Umbilical cord (tissue), 2 donors: ENCODE data around the gene HERC4. TPM values are rescaled to one million over a fixed set of nuclear protein-coding genes. Genes with fewer than 3 reads are reported as not detected.
A peak's percentile ranks its signal among the peaks of the same experiment; 100 is the strongest.

Experiments used
- DNase-seq: peaks from one replicate; pipeline ENCODE4 v3.0.0-alpha.2; 2015; ENCODE audit warnings: low spot score
- total RNA-seq: library from RNA; depleted of rRNA; stranded (reverse); fragments of >200 nt; gene quantifications from one replicate; pipeline ENCODE4 v1.2.3, GENCODE V29; 2014; ENCODE audit warnings: low replicate concordance; ENCODE audit not compliant: insufficient read depth

Gene HERC4, protein sequence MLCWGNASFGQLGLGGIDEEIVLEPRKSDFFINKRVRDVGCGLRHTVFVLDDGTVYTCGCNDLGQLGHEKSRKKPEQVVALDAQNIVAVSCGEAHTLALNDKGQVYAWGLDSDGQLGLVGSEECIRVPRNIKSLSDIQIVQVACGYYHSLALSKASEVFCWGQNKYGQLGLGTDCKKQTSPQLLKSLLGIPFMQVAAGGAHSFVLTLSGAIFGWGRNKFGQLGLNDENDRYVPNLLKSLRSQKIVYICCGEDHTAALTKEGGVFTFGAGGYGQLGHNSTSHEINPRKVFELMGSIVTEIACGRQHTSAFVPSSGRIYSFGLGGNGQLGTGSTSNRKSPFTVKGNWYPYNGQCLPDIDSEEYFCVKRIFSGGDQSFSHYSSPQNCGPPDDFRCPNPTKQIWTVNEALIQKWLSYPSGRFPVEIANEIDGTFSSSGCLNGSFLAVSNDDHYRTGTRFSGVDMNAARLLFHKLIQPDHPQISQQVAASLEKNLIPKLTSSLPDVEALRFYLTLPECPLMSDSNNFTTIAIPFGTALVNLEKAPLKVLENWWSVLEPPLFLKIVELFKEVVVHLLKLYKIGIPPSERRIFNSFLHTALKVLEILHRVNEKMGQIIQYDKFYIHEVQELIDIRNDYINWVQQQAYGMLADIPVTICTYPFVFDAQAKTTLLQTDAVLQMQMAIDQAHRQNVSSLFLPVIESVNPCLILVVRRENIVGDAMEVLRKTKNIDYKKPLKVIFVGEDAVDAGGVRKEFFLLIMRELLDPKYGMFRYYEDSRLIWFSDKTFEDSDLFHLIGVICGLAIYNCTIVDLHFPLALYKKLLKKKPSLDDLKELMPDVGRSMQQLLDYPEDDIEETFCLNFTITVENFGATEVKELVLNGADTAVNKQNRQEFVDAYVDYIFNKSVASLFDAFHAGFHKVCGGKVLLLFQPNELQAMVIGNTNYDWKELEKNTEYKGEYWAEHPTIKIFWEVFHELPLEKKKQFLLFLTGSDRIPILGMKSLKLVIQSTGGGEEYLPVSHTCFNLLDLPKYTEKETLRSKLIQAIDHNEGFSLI
- 102 TPM for total RNA-seq

DNA sequence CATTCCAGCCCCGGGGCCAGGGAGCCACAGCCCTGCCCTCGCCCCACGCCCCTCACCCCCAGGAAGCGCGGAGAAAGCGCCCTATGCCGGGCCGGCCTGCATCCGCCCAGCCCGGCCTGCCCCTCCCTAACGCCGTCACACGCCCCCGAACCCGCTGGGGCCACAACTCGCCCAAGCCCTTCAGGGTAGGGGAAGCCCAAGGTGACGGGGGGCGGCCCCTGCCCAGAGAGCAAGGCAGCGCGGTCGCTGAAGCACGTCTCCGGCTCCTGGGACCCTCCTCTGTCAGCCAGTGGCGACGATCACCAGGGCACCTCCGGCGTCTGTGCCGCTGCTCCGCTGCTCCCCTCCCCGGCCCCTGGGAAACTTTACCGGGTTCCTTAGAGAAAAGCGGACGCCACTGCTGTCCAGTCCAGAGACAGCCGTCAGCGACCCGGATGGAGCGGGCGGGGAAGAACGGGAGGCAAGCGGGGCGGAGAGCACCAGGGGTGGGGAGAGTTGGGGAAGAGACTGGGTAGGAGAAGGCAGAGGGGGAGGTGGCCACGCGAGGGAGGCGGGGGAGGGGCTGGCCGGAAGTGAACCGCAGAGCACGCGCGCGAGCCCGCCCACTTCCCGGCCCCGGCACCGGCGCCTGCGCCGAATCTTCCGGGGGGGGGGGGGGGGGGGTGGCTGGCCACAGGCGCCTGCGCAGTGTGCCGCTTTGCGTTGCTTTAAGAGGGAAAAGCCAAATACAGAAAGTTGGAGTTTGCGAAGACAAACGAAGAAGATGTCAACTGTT is at the start of gene HERC4:
Gene HERC4 (minus strand): TSS at position 509 of the 775 bp plus-strand sequence. CDS start 2,175 bp downstream, outside the sequence.
- peak; percentile 96 for DNase-seq

DNA sequence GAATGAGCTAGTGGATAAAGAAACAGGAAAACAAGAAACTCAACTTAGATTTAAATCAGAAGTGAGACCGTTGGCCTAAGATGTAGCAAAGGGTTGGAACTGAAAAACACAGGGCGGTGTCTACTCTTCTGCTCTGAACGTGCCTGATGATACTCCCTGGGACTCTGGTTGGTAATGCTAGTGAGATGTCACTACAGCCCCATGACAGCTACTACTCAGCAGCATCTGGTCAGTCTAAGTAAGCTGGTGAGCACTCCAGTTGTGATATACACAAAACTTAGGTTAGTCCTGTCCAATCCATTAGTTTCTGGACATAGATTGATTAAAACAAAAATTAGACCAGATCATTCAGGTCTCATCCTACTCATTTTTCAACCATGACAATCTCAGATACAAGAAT is 49.6 kb upstream of the HERC4 start:
- DNase-seq = no peak

DNA sequence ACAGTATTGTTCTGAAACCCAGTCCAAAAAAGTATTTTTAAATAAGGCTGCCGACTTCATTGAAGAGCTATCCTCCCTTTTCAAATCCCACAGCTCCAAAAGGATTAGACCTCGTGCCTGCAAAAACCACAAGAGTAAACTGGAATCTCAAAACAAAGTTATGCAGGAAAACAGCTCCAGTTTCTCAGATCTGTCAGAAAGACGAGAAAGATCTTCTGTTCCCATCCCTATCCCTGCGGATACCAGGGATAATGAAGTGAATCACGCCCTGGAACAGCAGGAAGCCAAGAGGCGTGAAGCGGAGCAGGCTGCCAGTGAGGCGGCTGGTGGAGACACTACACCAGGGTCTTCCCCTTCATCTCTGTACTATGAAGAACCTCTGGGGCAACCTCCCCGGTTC is 46.8 kb upstream of the HERC4 start:
- DNase-seq = peak; percentile 62

DNA sequence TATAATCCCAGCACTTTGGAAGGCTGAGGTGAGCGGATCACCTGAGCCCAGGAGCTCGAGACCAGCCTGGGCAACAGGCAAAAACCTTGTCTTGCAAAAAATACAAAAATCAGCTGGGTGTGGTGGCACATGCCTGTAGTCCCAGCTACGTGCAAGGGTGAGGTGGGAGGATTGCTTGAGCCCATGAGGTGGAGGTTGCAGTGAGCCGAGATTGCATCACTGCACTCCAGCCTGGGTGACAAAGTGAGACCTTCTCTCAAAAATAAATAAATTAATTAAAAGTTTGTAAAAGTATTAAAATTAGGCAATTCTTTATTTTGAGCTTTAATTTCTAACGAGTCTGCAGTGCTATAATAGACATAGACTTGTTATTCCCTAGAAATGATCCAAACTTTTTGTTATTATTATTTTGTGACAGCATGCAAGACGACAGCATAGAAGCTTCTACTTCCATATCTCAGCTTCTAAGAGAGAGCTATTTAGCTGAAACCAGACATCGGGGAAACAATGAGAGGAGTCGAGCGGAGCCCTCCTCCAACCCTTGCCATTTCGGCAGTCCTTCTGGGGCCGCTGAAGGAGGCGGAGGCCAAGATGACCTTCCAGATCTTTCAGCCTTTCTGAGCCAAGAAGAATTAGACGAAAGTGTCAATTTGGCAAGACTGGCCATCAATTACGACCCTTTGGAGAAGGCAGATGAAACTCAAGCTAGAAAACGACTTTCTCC is 46.1 kb upstream of the HERC4 start:
- no peak for DNase-seq

DNA sequence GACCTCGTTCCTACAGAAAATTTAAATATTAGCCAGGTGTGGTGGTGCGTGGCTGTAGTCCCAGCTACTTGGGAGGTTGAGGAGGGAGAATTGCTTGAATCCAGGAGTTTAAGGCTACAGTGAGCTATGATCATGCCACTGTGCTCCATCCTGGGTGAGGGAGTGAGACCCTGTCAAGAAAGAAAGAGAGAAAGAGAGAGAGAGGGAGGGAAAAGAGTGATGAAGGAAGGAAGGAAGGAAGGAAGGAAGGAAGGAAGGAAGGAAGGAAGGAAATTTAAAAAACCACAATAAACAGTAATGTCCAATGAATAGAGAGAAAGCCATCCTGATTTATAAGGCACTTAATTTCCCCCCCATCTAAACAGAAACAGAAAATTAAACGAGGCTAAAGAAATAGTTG is 43.6 kb upstream of the HERC4 start:
- DNase-seq = no peak

DNA sequence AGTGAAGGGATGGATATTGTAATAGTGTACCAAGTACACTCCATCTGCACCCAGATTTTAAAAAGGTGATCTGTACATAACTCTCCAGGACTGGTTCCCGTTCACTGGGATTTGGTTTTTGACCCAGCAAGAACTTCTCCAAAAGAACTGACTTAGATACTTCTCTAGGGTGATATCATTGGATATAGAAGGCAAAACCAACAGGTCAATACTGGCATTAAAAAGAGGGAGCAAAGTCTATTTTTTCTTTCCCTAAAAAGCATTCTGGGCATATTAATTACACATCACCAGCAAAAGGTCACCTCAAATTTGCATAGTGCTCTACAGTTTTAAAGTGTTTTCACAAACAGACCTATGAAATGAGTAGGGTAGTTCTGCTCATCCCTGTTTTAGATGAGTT is 37.8 kb upstream of the HERC4 start:
- no peak for DNase-seq

DNA sequence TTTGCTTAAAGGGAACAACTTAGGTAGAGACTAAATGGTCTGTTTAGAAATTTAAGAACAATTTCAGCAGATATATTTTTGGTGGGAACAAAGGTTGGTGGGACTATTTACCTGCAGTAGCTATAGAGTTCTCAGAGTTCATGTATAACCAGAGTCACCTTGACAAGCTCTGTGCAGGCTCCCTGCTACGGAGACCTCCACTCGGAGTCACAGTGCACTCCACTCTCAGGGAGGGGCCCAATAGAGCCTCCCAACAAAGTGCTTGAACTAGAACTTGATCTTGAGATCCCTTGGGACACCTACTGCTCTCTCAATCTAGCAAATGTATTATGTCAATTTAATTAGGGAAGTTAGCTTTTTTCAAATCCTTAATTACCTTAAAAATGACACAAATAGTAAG is 36.5 kb upstream of the HERC4 start:
- no peak for DNase-seq

DNA sequence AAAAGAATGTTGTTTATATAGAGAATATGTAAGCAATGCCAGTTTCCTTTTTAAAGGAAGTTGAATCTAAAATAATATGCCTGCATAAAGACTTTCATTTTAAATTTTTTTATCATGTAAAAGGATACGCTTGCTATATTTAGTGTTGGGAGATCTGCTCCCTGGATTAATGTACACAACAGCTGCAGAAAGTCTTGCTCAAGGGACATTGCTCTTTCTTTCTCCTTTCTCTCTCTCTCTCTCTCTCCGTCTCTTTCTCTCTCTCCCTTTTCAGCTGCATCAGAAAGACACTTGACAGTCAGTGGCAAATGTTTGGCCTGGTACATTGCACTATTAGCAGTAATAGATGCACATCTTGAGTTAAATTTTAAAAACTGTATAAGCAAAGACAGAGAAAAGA is 34.9 kb upstream of the HERC4 start:
- DNase-seq = peak; percentile 40

DNA sequence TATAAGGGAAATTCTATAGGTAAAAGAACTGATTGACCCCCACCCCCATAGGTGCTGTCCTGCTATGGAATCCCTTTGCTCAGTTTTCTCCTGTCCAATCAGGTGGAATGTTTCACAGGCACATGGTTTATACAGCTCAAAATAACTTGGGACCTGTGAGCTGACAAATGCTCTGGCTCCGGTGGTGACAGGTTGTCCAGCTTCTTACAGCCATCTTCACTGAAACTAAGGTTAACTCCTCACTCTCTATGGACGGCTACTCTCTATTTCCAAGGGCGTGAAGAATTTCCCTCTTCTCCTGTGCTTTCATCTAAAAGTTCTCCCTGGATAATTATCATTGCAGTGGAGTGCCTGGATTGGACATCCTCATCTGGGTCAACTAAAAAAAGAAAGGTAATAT is 34.2 kb upstream of the HERC4 start, which contains the start of gene MYPN:
Gene MYPN (plus strand): TSS at position 158 of the 400 bp plus-strand sequence. CDS start 11,951 bp downstream, outside the sequence.
- DNase-seq = no peak

DNA sequence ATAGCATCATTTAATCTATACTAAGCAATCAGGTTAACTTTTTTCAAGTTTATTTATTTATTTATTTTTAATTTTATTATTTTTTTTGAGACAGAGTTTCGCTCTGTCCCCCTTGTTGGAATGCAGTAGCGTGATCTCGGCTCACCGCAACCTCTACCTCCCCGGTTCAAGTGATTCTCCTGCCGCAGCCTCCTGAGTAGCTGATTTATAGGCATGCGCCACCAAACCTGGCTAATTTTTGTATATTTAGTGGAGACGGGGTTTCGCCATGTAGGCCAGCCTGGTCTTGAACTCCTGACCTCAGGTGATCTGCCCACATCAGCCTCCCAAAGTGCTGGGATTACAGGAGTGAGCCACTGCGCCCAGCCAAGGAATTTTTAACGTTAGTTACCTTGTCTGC is 33.6 kb upstream of the HERC4 start:
- DNase-seq = no peak

DNA sequence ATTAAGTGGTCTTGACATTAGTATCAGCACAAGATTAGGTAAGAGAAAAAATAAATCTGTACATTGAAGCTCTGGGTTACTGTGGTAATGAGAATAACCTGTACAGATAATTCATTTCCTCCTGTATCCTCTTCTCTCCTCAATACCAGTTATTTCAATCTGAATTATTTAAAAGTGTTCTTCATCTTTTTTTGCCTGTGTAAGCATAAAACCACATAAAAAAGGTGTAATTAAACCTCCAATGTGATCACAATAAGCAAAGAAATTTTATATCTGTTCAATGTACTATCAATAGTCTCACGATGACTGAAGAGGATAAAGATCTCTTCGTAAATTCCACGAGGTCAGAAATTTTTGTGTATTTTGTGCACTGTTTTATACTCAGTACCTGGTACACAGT is 33.0 kb upstream of the HERC4 start:
- DNase-seq = no peak

DNA sequence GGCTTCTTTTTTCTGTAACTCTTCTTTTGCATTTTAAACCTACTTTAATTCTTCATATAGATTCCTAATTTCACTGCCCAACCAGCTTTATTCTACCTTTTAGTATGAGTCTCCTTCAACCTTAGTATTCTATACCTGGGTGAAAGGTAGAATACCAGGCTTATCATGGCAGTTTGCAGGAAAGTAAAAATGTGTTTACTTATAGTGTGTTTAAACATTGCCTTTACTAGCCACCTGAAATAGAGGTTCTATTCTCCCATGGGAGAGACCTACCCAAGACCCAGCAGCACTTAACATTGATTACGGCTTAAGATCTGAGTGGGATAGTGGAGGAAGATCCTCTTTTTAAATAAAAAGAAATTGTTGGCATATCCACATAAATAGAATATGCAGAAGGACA is 32.6 kb upstream of the HERC4 start:
- DNase-seq = no peak

DNA sequence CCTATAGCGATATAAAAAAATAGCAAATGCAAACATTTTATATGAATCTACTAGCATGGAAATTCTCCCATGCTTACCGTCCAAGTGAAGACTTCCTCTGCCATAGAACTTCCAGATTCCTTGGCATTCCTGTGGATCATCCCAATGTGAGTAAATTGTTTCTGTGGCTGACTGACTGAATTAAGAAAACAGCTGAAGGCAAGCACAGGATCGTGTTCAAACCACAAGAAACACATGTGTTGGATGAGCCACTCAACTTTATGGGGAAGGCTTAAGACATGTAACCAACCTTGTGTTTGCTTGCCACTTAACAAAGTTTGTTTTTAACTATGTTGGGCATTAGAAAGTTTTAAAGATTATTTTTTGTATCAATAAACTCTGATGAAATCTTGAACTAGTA is 31.6 kb upstream of the HERC4 start:
- no peak for DNase-seq

DNA sequence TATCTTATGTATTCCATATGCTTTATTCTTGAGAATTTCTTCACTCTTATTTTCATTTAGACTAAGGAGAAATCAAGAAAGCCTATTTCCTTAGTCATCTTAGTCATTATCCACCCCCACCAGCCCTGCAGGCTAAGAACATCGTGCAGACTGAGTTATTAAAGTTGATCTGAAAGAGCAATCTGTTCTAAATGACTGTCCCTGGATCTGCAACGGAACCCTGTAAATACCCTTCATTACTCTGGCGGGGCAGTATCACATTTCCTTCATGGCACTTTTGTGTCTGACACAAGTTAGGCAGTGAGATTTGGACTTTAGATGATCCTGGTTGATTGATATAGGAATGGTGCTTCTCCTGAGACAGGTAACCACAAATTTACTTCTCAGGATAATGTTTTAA is 30.7 kb upstream of the HERC4 start:
- DNase-seq = no peak

DNA sequence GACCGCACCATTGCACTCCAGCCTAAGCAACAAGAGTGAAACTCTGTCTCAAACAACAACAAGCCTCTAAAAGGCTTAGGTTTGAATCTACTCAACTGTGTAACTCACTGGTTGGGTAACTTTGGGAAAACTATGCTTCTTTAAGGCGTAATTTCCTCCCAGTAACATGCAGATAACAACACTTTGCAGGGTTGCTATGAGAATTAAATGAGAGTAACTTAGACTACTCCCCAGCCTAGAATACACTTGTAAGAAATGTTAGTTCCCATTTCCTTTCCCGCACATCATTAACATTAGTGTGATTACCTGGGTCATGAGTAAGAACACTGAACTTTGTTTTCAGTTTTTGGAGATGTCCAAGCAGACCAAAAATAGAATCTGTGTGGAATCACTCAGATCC is 28.8 kb upstream of the HERC4 start:
- no peak for DNase-seq

DNA sequence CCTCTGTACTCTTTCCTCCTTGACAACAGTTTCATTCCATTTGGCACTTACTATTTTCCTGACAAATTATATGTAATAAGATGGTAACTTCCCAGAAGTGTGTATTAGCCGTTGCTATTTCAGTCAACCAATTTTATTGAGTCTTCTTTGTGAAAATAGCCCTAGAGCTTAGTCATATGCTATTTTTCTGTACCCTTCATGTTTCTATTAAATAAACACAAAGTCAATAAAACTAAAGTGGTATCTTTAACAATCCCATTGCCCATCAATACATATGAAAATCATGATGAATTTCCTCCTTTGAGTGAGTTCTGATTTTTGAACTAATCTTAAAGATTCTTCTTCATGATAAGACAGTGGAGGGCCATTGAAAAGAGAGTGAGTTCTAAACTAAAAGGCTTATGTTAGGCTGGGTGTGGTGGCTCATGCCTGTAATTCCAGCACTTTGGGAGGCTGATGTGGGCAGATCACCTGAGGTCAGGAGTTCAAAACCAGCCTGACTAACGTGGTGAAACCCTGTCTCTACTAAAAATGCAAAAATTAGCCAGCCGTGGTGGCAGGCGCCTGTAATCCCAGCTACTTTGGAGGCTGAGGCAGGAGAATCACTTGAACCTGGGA is 28.3 kb upstream of the HERC4 start:
- no peak for DNase-seq

DNA sequence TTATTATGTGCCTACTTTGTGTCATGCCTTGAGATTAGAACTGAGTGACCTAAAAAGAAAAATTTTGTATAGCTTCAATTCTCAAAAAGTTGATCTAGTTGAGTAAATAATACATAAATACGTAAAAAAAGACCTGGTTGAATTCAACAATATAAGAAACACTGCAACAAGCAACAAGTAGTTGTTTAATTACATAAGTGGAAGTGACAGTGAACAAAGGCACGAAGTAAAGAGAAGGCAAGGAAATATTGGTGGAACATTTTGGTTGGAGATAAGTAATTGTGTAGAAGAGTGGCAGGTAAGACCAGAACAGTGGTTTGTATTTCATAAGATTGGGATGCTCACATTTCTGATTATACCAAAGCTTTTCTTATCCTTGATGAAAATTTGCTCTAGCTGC is 26.0 kb upstream of the HERC4 start:
- DNase-seq = no peak

DNA sequence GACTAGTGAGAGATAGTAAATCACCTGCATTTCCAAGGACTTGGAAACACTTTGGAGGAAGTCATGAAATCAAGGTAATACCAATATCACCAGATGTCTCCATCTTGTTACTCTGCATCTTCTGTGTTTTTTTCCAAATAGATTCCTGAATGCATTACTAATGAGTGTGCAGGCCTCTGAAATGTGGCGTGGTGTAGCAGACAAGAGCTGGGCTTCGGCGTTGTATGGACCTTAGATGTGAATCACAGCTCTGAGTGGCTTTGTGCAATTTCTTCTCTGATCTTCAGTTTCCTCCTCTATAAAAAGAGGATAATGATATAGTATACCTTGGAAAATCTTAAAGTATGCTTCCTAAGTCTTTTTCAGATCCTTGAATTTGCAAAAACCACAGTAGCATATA is 24.7 kb upstream of the HERC4 start:
- DNase-seq = no peak

DNA sequence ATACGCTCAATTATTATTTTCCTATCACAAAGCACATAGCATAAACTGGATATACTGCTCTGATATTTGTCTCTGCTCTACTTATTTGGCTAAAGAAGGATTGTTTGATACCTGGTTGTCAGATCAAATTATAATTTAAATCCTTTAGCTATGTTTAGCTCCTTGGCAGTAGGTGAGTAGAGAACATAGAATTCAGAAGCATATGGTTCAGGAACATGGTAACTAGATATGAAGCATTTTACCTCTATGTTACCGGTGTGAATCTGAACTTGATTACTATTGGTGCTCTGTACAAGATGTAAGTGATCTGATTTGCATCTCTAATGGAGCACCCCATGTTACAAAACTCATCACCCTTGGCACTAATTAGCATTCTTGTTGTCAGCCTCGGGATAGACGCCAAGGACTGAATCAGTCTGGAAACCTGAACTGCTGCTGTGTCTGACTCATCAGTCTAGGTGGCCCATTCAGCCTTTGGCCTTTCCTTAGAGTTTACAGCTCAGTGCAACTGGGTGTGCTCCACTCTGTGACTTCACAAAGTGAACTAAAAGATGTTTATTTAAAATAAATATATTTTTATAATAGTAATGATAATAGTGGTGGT is 21.9 kb upstream of the HERC4 start:
- DNase-seq = peak; percentile 13

DNA sequence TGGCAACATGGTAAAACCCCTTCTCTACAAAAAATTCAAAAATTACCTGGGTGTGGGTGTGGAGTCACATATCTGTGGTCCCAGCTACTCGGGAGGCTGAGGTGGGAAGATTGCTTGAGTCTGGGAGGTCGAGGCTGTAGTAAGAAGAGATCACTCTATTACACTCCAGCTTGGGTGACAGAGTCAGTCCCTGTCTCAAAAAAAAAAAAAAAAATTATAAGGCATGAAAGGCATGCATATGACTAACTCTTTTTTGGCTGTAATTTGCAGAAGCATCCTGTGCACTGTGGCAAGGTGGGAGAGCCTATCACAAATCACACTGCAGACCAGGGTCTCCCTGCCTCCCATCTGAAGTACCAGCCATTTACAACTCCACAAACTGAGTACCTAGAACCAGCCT is 20.1 kb upstream of the HERC4 start:
- no peak for DNase-seq
